Activated CD8-positive, alpha-beta memory T cell treated with anti-CD3 and anti-CD28 coated beads, Interleukin-2, amount 10 ng/mL, durations not matched to agents 7 days and 5 days (primary cell): Measurements from ENCODE around the gene LRIG1. TPM values are rescaled to one million over a fixed set of nuclear protein-coding genes. Genes with fewer than 3 reads are reported as not detected.

Source experiments
- ATAC-seq: fragments of 150-1000 bp; cut with Tn5 transposase; one replicate; pipeline ENCODE4 v1.10.0; 2021; ENCODE audit warnings: moderate library complexity
- CTCF ChIA-PET: fragments of 350-600 bp; sonication (Branson Sonifier 250); formaldehyde crosslinking; loops from one replicate; lab custom pipeline; 2021; ENCODE audit warnings: antibody characterized with exemption; lab: Charles Lee
- DNase-seq: peaks from one replicate; pipeline ENCODE4 v3.0.0-alpha.2; 2020
- H3K27ac Mint-ChIP-seq: one replicate; pipeline ENCODE4 v1.8.0; 2021; ENCODE audit warnings: mild to moderate bottlenecking, mixed read lengths
- H3K27me3 Mint-ChIP-seq: one replicate; pipeline ENCODE4 v1.8.0; 2021; ENCODE audit warnings: mixed read lengths
- H3K36me3 Mint-ChIP-seq: one replicate; pipeline ENCODE4 v1.8.0; 2021; ENCODE audit warnings: mild to moderate bottlenecking, mixed read lengths
- H3K4me1 Mint-ChIP-seq: one replicate; pipeline ENCODE4 v1.8.0; 2021; ENCODE audit warnings: mixed read lengths
- H3K4me3 Mint-ChIP-seq: one replicate; pipeline ENCODE4 v1.8.0; 2021; ENCODE audit warnings: mild to moderate bottlenecking, moderate library complexity, mixed read lengths
- H3K9me3 Mint-ChIP-seq: one replicate; pipeline ENCODE4 v1.8.0; 2022; ENCODE audit warnings: low read depth, mixed read lengths
- total RNA-seq, 2 experiments: library from RNA; stranded (reverse); gene quantifications; one replicate each; pipeline ENCODE4 v1.2.3, GENCODE V29; 2021

Gene LRIG1
- total RNA-seq, 2 experiments from 2014 or later, result 21.0 to 31.6 TPM

DNA sequence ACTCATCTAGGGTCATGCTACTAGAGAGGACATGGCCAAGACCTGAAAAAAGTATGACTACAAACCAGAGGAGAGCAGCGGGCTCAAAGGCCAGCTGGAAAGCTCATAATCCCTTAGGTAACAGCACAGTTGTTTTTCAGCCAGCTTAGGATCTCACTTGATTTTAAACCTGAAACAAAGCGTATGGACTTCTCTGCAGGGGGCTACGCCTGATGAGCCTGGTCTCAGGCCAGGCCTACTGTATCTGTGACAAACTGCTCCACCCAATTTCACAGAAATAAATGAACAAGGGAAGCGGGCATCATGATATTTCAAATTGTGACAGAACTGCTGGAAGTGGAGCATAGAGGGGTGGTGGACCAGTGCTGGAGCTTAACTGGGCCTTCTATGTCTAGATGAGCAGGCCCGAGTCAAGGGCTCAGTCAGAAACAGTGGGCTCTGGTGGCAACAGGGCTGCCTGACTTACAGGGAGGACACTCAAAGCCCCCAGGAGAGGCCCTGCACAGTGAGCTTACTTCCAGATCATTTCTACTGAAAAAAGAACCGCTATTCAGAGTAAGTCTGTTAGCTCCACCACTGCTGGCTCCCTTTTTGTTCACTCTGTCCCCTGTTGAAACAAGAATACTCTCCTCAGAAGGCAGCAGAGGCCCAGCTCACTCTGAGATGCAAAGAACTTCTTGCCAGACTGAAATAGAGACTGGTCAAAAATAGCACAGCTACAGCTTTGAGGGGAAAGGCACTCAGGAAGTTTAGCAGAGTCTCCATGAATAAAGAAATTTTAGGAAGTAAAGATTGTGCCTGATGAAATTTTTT lies 47.0 kb downstream of the LRIG1 start:
- no peak for DNase-seq
- Mint-ChIP-seq H3K36me3 (peaks cover 6% of the 10 kb centered on the region), H3K27me3 (no peaks in the 10 kb centered on the region), H3K9me3 (no peaks in the 10 kb centered on the region), H3K4me1 (peaks cover 14% of the 10 kb centered on the region), H3K27ac (no peak overlapping the region), H3K4me3 (no peak overlapping the region)
- CTCF ChIA-PET, result no interaction called here
- no peak for ATAC-seq

DNA sequence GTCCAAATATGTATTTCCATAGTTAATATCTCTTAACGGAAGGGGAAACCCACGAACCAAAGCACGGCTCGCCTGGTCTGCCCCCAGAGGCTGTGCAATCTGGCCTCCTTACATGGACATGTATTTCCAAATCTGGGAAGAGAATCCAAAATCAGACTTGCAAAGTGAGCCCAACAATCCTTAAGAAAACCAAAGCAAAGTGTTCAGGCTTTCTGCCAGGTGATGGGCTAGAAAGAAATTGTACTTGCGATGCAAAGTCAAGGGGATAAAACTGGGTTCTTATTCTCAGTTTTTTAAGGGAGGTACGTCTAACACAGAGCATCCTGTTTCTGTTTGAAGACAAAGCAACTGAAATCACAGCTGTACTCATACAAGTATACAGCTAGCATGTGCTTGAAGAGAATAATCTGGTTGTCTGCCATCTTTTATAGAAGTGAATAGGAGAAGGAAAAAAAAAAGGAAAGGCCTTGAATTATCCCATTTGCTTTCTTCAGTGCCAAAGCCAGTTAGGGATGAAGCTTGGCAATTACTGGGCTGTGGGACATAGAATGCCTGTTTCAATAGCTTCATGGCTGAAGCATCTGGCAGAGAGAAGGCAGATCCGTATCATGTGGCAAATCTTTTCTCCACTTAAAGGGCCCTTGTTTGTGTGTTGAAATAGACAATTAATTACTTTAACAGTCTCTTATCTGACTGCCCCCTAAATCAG lies 48.4 kb downstream of the LRIG1 start:
- H3K27me3 Mint-ChIP-seq, result no peaks in the 10 kb centered on the region
- H3K36me3 Mint-ChIP-seq, result peaks cover 8% of the 10 kb centered on the region
- DNase-seq (no peak), ATAC-seq (no peak)
- peaks cover 13% of the 10 kb centered on the region for H3K4me1 Mint-ChIP-seq
- CTCF ChIA-PET, result no interaction called here
- H3K9me3 Mint-ChIP-seq, result no peaks in the 10 kb centered on the region
- H3K4me3 Mint-ChIP-seq, result no peak overlapping the region
- no peak overlapping the region for H3K27ac Mint-ChIP-seq

DNA sequence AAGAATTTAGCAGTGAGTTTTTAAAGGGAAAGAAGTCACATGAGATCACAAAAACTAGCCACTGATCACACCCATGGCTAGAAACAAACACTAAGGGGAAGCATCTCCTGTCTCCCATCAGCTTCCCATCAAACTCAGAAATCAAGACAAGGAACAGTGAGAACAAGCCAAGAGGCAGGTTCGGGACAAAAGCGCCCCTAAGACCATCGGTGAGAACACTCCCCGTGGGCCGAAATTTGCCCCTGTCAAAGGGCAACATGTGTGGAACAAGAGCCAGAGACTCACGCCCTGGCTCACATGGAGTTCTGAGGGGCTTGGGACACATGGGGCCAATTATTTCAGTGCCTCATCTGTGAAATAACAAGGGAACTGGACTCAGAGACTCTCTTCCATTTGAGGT lies 49.1 kb downstream of the LRIG1 start:
- ATAC-seq, result no peak
- Mint-ChIP-seq H3K4me3 (no peak overlapping the region), H3K27ac (no peak overlapping the region), H3K36me3 (peaks cover 8% of the 10 kb centered on the region), H3K4me1 (peaks cover 6% of the 10 kb centered on the region), H3K9me3 (no peaks in the 10 kb centered on the region), H3K27me3 (no peaks in the 10 kb centered on the region)
- CTCF ChIA-PET, result no interaction called here
- DNase-seq, result no peak

DNA sequence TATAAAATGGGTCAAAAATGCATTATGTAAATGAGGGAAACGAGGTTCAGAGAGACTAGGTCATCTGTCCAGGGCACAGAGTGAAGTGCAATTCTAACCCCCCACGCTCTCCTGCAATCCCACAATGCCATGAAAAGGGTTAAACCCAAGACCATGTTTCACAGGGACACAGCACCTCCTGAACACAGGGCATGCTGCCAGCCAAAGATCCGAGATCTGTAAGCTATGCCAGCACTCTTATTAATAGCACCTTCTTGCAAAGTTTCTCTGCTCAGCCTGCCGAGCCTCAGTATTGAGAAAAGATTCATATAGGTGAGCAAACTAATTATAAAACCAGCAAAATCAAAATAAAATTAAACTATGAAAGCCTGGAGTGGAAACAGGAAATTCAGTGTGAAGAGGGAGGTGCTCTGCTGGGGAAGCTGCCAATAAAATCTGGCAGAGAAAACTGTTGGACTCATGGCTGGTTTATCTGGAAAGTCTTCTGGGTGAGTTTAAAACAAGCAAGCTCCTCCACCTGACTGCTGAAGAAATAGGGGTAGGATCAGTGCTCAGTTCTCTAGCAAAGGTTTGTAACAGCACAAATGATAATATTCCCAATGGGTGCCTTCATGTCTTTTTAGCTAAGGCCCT lies 50.3 kb downstream of the LRIG1 start:
- Mint-ChIP-seq H3K4me1 (peaks cover 3% of the 10 kb centered on the region), H3K4me3 (no peak overlapping the region), H3K27me3 (no peaks in the 10 kb centered on the region), H3K36me3 (peaks cover 6% of the 10 kb centered on the region), H3K27ac (no peak overlapping the region), H3K9me3 (no peaks in the 10 kb centered on the region)
- CTCF ChIA-PET, result no interaction called here
- ATAC-seq, result no peak
- no peak for DNase-seq

DNA sequence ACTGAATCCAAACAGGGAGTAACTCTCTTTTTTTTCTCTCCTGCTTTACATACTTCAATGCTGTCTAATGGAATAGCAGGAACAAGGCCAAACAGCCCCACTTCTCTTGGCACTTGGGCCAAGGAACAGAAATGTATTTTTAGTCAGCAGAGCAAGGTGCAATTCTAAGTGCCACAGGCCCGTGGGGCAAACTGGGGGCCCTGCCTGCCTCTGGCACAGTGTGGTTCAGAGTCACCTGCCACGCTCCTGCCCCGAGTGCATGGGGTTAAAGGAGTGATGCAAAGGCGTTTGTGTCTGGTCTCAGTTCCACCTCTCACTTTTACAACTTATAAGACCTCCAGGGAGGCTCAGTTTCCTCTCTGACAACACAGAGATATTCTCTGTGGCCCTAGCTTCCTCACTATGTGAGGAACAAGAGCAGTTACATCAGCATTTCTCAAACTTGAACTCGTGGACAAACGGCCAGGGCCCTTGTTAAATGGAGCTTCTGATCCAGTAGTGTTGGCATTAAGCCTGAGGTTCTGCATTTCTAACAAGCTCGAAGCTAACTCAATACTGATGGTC lies 51.3 kb downstream of the LRIG1 start:
- H3K27ac Mint-ChIP-seq, result no peak overlapping the region
- H3K4me3 Mint-ChIP-seq, result no peak overlapping the region
- no peaks in the 10 kb centered on the region for H3K9me3 Mint-ChIP-seq
- no peak for DNase-seq
- peaks cover 3% of the 10 kb centered on the region for H3K4me1 Mint-ChIP-seq
- peaks cover 6% of the 10 kb centered on the region for H3K36me3 Mint-ChIP-seq
- no peak for ATAC-seq
- H3K27me3 Mint-ChIP-seq, result no peaks in the 10 kb centered on the region
- CTCF ChIA-PET, result no interaction called here

DNA sequence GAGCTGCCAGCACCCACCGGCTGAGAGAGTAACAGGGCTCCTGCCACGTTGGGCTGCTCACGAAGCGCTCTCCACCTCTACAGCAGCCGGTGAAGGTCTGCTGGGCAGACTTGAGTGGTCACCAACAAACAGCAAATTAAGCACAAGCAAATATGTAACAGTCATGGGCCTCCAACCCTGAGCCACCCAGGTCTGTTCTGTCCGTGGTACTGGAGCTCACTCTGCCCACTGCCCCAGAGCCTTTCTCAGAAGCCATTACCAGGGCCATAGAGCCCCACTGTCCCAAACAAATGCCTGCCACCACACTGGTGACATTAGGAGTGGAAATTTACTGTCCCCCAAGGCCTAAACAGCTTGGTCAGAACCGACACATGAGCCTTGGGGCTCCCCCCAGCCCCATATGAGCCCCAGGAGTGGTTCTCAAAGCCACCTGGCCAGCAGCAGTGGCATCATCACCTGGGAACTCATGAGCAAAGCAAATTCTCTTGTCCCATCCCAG lies 56.6 kb downstream of the LRIG1 start:
- Mint-ChIP-seq H3K27me3 (no peaks in the 10 kb centered on the region), H3K27ac (no peak overlapping the region), H3K4me1 (peaks cover 19% of the 10 kb centered on the region), H3K4me3 (no peak overlapping the region), H3K36me3 (peaks cover 2% of the 10 kb centered on the region), H3K9me3 (no peaks in the 10 kb centered on the region)
- DNase-seq, result no peak
- CTCF ChIA-PET, result no interaction called here
- no peak for ATAC-seq

DNA sequence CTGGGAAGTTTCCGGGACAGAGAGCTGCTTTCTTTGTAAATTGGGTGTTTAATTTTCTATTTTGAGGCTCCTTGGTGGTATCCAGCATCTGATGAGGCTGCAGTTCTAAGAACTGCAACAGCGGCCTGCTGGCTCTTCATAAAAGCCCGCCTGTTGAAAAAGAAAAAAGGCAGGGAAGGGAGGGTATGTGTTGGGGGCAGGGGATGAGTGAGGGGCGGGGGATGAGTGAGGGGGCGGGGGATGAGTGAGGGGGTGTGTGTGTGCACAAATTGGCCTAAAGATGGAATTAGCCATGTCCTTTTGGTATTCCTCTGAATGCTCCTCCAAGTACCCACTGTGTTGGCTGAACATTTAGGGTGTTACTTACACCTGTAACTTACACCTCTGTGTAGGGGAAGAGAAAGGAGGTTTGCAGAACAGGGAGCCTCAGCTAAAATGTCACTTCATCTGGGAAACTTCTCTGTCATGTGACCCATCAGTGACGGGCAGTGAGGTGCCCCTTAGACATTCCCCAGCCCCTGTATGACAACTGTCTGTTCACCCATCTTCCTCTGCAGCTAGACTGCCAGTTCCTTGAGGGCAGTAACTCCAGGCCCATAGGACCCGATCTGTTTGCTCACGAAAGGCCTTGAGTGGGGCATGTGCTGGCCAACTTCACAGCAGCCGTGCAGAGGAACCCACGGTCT lies 57.6 kb downstream of the LRIG1 start:
- no peak overlapping the region for H3K27ac Mint-ChIP-seq
- no peaks in the 10 kb centered on the region for H3K27me3 Mint-ChIP-seq
- DNase-seq (no peak), ATAC-seq (no peak)
- peaks cover 19% of the 10 kb centered on the region for H3K4me1 Mint-ChIP-seq
- CTCF ChIA-PET, result no interaction called here
- H3K9me3 Mint-ChIP-seq, result no peaks in the 10 kb centered on the region
- no peak overlapping the region for H3K4me3 Mint-ChIP-seq
- H3K36me3 Mint-ChIP-seq, result peaks cover 2% of the 10 kb centered on the region

DNA sequence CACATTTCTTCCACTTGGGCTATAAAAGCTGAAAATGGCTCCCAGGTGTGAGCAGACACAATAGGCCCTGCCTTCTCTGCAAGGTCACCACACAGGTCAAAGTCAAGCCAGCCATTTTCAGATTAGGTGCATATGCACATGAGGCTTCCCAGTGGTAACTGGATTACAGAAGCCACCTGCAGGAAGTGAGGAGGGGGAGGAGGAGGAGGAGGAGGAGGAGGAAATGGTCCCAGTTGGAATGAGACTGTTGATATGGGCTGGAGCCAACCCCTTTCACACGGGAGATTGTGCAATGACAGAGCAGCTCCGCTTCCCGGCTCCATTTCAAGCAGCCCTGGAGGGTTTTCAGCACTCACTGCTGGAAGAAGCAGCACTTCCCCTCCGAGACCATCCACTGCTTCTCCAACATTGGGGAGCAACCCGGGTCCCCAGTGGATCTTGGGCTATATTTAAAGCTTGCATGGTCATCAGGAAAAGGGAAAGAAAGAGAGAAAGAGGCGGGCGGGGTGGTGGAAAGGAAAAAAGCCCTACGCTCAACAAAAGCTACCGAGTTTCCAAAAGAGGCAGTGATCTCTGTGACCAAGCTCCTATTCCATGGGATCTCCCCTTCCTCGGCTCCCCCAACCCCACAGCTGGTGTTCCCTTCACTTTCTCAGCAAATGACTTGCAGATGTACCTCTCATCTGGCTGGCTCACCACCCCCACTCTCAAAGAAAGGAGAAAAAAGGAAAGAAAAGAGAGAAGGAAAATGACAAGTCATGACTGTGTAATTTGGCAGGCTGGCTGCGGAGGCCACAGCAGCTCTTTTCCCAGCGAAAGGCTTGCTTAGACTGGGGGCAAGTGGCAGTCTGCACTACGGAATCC lies 58.3 kb downstream of the LRIG1 start:
- H3K27ac Mint-ChIP-seq, result no peak overlapping the region
- CTCF ChIA-PET, result no interaction called here
- H3K27me3 Mint-ChIP-seq, result no peaks in the 10 kb centered on the region
- H3K9me3 Mint-ChIP-seq, result no peaks in the 10 kb centered on the region
- no peak for ATAC-seq
- H3K36me3 Mint-ChIP-seq, result no peaks in the 10 kb centered on the region
- H3K4me1 Mint-ChIP-seq, result peaks cover 19% of the 10 kb centered on the region
- H3K4me3 Mint-ChIP-seq, result no peak overlapping the region
- DNase-seq, result no peak

DNA sequence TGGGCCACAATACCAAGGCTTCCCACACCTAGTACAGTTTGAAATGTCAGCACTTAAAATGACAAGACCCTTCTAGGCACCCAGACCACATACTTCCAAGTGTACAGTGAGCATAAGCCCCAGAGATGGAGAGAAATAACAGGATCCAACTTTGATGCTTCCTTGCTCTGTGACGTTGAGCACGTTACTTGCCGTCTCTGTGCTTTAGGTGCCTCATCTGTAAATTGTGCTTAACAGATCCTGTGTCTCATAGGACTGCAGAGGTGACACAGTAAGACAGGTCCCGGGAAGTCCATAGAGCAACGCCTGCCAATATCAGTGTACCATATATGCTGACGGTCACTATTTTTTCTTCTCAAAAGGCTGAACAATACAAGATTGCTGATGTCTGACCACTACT lies 59.1 kb downstream of the LRIG1 start:
- ATAC-seq (no peak), DNase-seq (no peak)

DNA sequence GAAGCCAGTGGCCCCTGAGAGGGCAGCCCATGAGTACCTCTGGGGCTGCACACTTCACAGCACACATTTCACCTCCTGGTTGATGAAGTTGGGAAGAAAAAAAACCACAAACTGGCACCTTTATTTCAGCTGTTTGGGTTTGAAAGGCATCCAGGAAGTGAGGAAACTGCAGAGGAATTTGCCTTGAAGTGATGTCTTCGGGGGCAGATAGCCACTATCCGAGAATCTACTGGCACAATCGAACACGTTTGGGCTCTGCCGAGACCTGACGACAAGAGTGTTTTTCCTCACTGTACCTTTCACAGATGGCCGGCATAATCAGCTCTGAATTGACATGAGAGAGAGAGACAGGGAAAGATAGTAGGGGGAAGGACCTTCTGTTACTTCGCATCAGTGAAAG lies 59.7 kb downstream of the LRIG1 start:
- Mint-ChIP-seq H3K9me3 (no peaks in the 10 kb centered on the region), H3K36me3 (no peaks in the 10 kb centered on the region), H3K27me3 (no peaks in the 10 kb centered on the region), H3K4me1 (peaks cover 19% of the 10 kb centered on the region), H3K4me3 (no peak overlapping the region), H3K27ac (no peak overlapping the region)
- CTCF ChIA-PET, result no interaction called here
- no peak for ATAC-seq
- no peak for DNase-seq

More for the DNA sequence above, 59.1 kb downstream of the LRIG1 start:
- H3K36me3 Mint-ChIP-seq, result no peaks in the 10 kb centered on the region
- no peaks in the 10 kb centered on the region for H3K27me3 Mint-ChIP-seq
- CTCF ChIA-PET, result no interaction called here
- H3K4me3 Mint-ChIP-seq, result no peak overlapping the region
- H3K27ac Mint-ChIP-seq, result no peak overlapping the region
- H3K9me3 Mint-ChIP-seq, result no peaks in the 10 kb centered on the region
- H3K4me1 Mint-ChIP-seq, result peaks cover 19% of the 10 kb centered on the region

DNA sequence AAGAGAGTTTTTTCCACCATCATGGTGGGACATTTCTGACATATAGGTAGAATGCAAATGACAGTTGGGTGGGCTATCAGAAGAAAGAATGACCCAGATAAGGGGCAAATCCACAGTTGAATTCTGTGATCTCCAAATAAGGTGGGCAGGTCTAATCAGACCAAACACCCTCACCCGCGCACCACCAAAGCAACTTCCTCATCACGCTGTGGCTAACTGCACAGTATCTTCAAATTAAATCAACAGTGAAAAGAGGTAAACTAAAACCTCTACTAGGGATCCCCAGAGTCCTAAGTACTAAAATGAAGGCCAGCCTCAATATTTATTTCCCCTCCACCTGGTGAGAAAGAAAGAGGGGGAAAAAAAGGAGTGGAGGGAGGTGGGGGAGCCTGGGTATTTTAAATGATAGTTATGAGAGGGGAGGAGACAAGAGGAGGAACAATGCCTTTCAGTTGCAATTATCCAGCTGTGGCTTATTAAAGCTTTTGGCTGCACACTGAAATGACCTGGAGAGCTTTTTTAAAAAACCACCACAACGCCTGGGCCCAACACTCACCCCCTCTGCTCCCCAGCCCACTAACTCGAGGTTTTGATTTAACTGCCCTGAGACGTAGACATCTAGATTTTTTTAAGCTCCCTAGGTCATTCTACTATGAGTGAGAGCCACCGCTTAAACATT lies 61.0 kb downstream of the LRIG1 start:
- peak; percentile 49 for ATAC-seq
- H3K4me1 Mint-ChIP-seq, result peaks cover 19% of the 10 kb centered on the region
- H3K36me3 Mint-ChIP-seq, result no peaks in the 10 kb centered on the region
- no peak overlapping the region for H3K4me3 Mint-ChIP-seq
- no peaks in the 10 kb centered on the region for H3K9me3 Mint-ChIP-seq
- peak; percentile 47 for DNase-seq
- CTCF ChIA-PET, result no interaction called here
- H3K27ac Mint-ChIP-seq, result no peak overlapping the region
- H3K27me3 Mint-ChIP-seq, result no peaks in the 10 kb centered on the region

DNA sequence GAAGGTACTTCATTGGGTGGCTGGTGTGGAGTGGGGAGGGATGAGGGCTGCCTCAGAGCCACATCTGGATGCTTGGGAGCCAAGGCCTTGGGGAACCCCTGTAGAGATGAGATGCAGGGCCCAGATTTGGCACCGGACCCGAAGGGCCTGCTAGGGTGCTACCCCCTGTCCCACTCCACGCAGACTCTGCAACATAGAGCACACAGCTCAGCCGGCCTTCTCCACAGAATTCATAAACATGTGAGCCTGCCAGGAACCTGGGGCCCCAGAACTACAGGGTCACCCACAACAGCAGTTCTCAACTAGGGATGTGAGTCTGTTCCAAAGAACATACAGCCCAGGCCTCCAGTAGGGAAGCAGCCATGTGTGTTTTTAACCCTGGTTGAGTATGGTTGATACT lies 62.8 kb downstream of the LRIG1 start:
- ATAC-seq (no peak), DNase-seq (no peak)
- Mint-ChIP-seq H3K27me3 (no peaks in the 10 kb centered on the region), H3K36me3 (no peaks in the 10 kb centered on the region), H3K9me3 (no peaks in the 10 kb centered on the region), H3K4me3 (no peak overlapping the region), H3K27ac (no peak overlapping the region), H3K4me1 (peaks cover 19% of the 10 kb centered on the region)
- CTCF ChIA-PET, result no interaction called here
